Measurements from ENCODE around the gene RELCH. TPM values are rescaled to one million over a fixed set of nuclear protein-coding genes. Genes with fewer than 3 reads are reported as not detected.

The RELCH gene
- total RNA-seq, 1 donor from 2014 or later, result 33.6 TPM

GRCh38 chr18:62287781-62288664 is 101.0 kb downstream of the RELCH start:
- TF ChIP-seq, protein P1, sequence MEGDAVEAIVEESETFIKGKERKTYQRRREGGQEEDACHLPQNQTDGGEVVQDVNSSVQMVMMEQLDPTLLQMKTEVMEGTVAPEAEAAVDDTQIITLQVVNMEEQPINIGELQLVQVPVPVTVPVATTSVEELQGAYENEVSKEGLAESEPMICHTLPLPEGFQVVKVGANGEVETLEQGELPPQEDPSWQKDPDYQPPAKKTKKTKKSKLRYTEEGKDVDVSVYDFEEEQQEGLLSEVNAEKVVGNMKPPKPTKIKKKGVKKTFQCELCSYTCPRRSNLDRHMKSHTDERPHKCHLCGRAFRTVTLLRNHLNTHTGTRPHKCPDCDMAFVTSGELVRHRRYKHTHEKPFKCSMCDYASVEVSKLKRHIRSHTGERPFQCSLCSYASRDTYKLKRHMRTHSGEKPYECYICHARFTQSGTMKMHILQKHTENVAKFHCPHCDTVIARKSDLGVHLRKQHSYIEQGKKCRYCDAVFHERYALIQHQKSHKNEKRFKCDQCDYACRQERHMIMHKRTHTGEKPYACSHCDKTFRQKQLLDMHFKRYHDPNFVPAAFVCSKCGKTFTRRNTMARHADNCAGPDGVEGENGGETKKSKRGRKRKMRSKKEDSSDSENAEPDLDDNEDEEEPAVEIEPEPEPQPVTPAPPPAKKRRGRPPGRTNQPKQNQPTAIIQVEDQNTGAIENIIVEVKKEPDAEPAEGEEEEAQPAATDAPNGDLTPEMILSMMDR (IDR thresholded peaks at IDR 0.05; ENCODE audit: unreplicated experiment), result no peak
- H3K4me1 Mint-ChIP-seq, result no peaks in the 10 kb centered on the region
- no peaks in the 10 kb centered on the region for H3K27me3 Mint-ChIP-seq (ENCODE audit: low read depth)
- DNase-seq (ENCODE audit: low spot score in 2 of 2, unreplicated experiment in 2 of 2), result no peak
- H3K4me3 Mint-ChIP-seq, result no peak overlapping the region
- peaks cover 20% of the 10 kb centered on the region for H3K36me3 Mint-ChIP-seq
- no peak overlapping the region for H3K27ac Mint-ChIP-seq
- H3K9me3 Mint-ChIP-seq, result no peaks in the 10 kb centered on the region

GRCh38 chr18:62288665-62289008 is 101.6 kb downstream of the RELCH start:
- H3K4me3 Mint-ChIP-seq, result no peak overlapping the region
- no peaks in the 10 kb centered on the region for H3K9me3 Mint-ChIP-seq
- no peaks in the 10 kb centered on the region for H3K4me1 Mint-ChIP-seq
- no peak for DNase-seq (ENCODE audit: low spot score in 2 of 2, unreplicated experiment in 2 of 2)
- H3K27me3 Mint-ChIP-seq (ENCODE audit: low read depth), result no peaks in the 10 kb centered on the region
- TF ChIP-seq, protein P1 (IDR thresholded peaks at IDR 0.05; ENCODE audit: unreplicated experiment), result no peak
- H3K27ac Mint-ChIP-seq, result no peak overlapping the region
- H3K36me3 Mint-ChIP-seq, result peaks cover 16% of the 10 kb centered on the region

GRCh38 chr18:62289047-62289446 is 102.0 kb downstream of the RELCH start:
- no peak overlapping the region for H3K4me3 Mint-ChIP-seq
- no peaks in the 10 kb centered on the region for H3K27me3 Mint-ChIP-seq (ENCODE audit: low read depth)
- H3K36me3 Mint-ChIP-seq, result peaks cover 16% of the 10 kb centered on the region
- H3K9me3 Mint-ChIP-seq, result no peaks in the 10 kb centered on the region
- DNase-seq (ENCODE audit: low spot score in 2 of 2, unreplicated experiment in 2 of 2), result no peak
- no peaks in the 10 kb centered on the region for H3K4me1 Mint-ChIP-seq
- H3K27ac Mint-ChIP-seq, result no peak overlapping the region
- TF ChIP-seq, protein P1 (IDR thresholded peaks at IDR 0.05; ENCODE audit: unreplicated experiment), result no peak

- Mint-ChIP-seq H3K4me3 (no peak overlapping the region), H3K9me3 (no peaks in the 10 kb centered on the region), H3K27ac (no peak overlapping the region), H3K36me3 (peaks cover 8% of the 10 kb centered on the region), H3K4me1 (no peaks in the 10 kb centered on the region), H3K27me3 (ENCODE audit: low read depth) (no peaks in the 10 kb centered on the region)
- TF ChIP-seq, protein P1 (IDR thresholded peaks at IDR 0.05; ENCODE audit: unreplicated experiment), result peak; percentile 37
- no peak for DNase-seq (ENCODE audit: low spot score in 2 of 2, unreplicated experiment in 2 of 2)
Measured at GRCh38 chr18:62294073-62294472, 107.0 kb downstream of the RELCH start.

GRCh38 chr18:62300359-62300963 is 113.4 kb downstream of the RELCH start:
- Mint-ChIP-seq H3K9me3 (no peaks in the 10 kb centered on the region), H3K4me1 (no peaks in the 10 kb centered on the region), H3K27ac (no peak overlapping the region), H3K36me3 (peaks cover 35% of the 10 kb centered on the region), H3K4me3 (no peak overlapping the region), H3K27me3 (ENCODE audit: low read depth) (no peaks in the 10 kb centered on the region)
- TF ChIP-seq, protein P1 (IDR thresholded peaks at IDR 0.05; ENCODE audit: unreplicated experiment), result no peak
- no peak for DNase-seq (ENCODE audit: low spot score in 2 of 2, unreplicated experiment in 2 of 2)
